Embryonic facial prominence (tissue), 1 donor: ENCODE data around the gene SF3B4.
A peak's percentile ranks its signal among the peaks of the same experiment; 100 is the strongest.
"Not testable (repeated sequence)": the region's sequence is repeated elsewhere in the genome, so short reads cannot be mapped to it uniquely, and the experiment has no call there.

Experiments
- DNase-seq: peaks from one replicate; pipeline ENCODE4 v3.0.0-alpha.2; 2016; ENCODE audit errors: extremely low spot score

SF3B4 gene, protein sequence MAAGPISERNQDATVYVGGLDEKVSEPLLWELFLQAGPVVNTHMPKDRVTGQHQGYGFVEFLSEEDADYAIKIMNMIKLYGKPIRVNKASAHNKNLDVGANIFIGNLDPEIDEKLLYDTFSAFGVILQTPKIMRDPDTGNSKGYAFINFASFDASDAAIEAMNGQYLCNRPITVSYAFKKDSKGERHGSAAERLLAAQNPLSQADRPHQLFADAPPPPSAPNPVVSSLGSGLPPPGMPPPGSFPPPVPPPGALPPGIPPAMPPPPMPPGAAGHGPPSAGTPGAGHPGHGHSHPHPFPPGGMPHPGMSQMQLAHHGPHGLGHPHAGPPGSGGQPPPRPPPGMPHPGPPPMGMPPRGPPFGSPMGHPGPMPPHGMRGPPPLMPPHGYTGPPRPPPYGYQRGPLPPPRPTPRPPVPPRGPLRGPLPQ

DNA sequence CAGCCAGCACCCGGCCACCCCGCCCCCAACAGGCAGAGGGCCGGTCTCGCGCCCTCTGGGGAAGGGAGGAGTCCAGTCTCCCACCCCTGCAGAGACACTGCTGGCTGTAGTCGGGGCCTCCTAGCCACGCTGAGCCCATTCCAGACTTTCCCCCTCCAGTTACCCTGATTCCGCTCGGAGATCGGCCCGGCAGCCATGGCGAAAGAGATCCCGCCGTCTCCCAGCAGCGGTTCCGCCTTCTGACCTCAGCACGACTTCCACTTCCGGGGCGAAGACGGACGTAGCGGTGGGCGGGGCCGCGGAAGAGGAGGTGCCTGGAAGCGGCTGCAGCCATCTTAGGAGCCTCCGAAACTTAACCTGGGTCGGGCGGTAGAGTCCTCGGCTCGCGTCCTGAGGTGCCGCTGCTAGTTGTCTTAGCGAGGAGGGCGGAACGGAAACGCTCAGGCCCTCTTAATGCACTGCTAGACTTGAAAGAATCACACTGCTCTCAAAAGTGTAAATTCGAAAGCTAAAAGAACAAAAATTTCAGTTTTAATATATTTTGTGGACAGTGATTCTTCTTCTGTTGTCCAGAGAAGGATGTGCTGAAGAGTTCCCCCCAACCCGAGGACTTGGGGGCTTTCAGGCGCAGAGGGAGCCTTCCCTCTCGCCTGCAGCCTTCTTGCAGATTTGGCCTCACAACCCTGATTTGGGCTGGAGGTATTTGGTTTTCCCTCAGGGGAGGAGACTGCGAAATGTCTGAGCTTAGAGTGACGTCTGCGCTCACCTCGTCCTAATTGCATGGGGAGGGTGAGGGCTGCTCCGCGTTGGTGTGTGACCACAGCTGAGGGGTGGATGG, at the start of gene SF3B4:
Gene SF3B4, minus strand, starts transcription at position 241 of the 838 bp plus-strand sequence. Its CDS starts 44 bp downstream, at position 197.
- peak; percentile 96 for DNase-seq

DNA sequence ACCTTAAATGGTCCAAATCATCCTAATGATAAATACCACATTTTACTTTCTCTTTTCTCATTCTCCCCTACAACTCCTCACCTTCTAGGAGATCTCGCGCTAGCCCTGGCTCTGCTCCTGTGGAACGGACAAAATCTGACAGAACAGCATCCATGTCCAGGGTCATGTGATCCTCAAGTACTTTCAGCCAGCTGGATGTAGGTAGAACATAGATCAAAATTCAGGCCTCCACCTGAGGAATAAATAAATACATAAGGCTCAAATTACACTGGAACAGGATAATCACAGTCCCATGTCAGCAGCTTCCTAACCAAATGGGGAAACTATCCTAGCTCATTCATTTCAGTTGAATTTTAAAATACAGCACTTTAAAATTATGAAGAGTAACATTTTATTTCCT, 49.7 kb upstream of the SF3B4 start:
- DNase-seq, result no peak

DNA sequence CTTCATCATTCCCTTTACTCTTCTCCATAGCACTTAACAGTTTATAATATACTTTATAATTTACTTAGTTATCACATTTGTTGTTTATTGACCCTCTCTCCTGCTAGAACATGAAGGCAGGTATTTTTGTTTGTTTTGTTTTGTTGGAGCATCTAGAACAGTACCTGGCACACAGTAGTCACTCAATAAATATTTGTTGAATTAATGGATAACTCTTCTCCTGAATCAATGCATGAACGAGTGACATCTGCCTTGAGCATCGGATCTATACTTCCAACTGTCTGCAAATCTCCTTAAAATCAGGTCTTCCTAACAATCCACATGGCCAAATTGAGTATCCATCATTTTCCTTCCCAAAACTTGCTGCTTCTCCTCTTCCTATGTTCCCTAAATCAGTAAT, 44.9 kb upstream of the SF3B4 start:
- no peak for DNase-seq

DNA sequence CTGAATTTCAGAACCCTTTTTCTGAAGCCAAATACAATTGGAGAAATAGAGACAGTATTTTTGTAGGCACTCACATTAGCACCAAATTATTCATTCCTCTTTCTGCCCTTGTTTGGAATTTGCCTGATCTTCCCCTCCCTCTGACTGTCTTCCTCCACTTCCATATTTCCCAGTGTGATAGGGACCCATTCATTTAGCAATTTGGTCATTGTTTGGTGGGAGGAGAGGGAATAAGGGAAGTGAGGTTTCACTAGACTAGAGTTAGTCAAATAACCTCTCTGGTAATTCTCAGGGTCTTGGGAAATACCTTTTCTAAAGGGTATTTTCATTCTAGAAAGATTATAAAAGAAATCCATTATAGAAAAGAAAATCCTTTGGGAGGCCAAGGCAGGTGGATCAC, 40.0 kb upstream of the SF3B4 start:
- DNase-seq, result no peak

DNA sequence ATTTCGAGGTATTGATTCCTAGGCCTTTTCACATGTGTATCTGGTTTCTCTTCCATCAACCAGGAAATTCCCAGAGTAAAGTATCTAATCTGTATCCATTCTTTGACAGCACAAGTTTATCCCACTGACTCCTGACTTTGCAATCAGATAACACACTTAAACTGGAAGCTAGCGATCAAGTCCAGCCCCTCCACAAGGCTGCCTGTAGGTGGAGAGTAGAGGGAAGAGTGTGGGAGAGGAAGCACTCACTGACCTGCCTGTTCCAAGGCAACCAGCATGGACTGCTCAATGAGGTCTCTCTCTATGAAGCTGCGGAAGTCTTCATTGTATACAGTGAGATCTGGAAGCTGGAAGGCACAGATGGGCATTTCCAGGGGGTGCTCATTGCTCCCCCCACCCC, 39.4 kb upstream of the SF3B4 start:
- DNase-seq, result no peak

DNA sequence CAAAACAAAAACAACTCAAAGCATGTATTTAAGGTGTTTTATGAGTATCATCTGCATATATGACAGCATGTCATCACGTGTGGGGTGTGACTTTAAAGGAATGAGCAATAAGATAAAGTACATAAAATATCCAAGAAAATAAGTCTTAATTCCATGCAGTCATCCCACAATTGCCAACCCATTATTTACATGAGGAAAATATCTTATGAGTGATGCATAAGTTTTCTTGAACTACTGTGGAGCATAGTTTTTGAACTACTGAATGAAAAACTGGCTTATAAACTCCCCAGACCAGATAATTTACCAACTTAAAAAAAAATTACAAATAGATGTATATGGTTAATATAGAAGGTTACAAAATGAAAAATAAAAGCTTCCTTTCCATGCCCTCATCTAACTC, 38.8 kb upstream of the SF3B4 start:
- DNase-seq, result no peak

DNA sequence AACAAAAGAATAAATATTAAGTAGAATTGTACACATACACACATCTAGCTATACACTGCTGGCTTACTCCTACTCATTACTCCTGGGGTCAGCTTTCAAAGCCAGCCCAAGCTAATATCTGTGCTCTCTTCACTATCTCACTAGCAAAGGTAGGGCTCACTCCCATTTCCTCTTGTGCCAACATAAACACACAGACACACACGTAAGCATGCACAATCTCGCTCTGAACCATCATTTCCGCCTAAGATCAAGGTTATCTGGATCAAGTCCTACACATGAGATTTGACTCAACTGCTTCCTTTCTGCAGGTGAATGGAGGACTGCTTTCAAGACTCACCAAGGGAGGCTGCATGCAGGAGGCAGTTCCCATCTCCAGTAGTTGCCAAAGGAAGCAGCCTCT, 37.8 kb upstream of the SF3B4 start:
- no peak for DNase-seq

DNA sequence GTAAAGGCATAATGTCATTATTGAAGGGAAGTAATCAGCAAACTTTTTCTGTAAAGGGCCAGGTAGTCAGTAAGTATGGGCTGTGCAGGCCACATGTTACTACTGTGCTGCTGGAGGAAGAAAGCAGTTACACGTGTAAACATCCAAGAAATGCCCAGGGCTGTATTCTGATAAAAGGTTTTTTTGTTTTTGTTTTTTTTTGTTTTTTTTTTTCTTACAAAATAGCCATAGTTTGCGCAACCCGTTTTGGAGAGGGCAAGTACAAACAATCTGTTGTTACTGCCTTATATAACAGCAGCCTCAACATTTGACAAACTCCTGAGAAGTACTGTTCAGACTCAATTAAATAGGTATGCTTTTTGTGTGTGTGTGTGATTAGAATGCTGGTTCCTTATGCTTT, 35.8 kb upstream of the SF3B4 start:
- DNase-seq, result no peak

DNA sequence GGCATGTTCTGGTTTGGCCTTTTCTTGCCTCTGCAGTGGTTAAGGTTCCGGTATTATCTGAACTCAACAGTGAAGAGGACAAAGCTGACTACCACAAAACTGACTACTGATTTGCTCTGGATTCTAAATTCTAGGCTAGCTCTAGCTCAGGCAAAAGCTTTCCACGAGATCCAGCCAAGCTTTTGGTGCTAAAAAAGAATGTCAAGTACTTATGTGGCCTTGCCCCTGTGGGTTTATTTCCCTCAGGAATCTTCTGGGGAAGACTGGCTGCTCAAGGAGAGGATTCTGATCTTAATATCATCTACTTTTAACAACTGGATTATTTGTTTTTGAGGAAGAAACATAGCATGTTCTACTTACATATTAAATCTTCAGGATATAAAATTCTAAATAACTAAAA, 35.1 kb upstream of the SF3B4 start:
- DNase-seq, result no peak

DNA sequence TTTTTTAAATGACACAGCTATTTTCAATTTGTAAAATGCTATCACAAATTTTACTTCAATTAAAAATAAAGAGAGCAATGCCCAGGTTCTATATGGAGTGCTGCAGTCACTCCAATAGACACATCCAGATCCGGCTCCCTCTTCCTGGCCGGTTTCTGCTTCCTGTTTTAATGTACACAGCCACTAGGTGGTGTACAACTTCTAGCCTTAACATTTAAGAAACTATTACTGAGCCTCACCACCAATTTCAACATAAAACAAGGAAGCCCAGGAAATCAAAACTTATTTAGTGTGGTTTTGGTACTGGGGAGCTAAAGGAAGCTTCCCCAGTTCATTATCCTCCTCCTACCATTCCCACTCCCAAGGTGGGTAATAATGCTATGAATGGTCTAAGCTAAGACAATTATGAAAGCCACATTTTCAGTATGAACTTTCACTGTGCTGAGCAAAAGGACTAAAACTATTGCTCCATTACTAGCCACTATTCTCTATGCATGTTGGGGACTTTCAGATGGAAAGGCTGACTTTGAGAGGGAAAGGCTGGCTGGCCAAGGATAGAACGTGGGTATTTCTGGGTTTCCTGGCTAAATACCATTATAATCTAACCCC, 34.5 kb upstream of the SF3B4 start:
- peak; percentile 77 for DNase-seq

DNA sequence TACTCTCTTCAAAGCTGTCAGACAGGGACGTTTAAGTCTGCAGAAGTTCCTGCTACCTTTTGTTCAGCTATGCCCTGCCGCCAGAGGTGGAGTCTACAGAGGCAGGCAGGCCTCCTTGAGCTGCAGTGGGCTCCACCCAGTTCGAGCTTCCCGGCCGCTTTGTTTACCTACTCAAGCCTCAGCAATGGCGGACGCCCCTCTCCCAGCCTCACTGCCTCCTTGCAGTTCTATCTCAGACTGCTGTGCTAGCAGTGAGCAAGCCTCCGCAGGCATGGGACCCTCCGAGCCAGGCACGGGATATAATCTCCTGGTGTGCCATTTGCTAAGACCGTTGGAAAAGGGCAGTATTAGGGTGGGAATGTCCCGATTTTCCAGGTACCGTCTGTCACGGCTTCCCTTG, 29.9 kb upstream of the SF3B4 start:
- not testable (repeated sequence) for DNase-seq

DNA sequence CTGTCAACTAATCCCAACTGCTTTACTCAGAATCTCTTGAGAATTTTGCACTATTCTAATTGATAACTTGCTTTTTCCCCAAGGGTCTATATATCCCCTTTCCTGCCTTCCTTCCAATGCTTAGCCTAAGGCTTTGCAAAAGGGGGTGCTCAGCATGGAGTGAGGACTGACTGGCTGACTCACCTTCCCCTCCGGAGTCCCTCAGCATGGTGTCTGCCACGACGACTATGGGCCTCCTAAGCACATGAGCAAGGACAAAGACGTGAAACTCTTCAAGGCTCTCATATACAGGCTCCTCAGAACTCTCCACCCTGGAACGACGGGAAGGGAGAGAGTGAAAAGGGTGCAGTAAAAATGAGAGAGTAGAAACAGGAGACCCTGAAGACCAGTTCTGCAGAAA, 22.3 kb upstream of the SF3B4 start:
- DNase-seq, result no peak

DNA sequence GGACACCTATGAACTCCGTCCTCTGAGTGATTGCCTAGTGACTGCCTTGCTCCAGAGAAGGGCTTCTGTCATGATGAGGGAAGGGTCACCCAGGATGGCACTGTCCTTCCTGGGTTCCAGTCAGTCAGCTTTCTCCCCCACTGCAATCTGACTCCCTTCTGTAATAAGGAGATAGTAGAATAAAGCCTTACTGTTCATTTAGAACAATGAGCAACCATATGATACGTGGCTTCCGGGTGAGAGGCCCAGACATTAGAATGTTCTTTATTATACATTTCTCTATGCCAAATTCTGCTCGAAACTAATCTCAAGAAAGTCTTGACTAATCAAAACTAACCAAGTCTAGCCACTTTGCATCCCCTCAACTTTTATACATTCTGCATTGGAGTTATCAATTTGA, 17.6 kb upstream of the SF3B4 start:
- DNase-seq, result no peak

DNA sequence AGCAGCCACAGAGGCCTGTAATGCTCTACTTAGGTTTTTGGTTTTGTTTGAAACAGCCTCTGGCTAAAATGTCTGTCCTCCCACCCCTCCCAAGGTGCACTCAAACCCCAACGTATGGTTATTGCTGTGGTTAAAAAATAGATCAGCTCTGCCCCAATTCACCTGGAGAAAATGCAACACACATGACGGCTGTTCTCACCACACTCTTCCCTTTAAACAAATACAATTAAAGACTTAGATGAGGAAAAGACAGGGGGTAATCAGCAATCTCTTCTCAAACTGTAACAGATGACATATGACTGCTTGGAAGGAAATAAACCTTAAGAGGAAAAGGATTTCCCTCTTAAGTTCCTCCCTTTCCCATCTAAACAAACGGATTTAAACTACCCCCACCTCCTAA, 15.3 kb upstream of the SF3B4 start:
- no peak for DNase-seq

DNA sequence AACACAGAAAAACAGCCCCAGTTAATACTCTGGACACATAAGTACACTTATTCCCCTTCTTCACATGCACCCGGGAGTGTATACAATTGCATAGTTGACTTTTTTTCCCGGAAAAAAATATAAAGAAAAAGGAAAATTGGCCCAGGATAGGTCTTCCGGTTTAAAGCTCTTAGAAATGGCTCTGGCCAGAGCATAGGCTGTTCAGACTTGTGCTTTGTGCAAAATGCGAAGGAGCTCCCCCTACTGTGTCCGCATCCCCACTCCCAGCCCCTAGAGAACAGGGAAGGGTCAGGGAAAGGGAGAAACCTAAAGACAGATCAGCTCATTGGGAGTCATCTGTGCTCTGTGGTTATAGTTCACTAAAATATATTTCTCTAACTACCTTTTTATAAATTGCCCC, 14.6 kb upstream of the SF3B4 start:
- DNase-seq, result no peak

DNA sequence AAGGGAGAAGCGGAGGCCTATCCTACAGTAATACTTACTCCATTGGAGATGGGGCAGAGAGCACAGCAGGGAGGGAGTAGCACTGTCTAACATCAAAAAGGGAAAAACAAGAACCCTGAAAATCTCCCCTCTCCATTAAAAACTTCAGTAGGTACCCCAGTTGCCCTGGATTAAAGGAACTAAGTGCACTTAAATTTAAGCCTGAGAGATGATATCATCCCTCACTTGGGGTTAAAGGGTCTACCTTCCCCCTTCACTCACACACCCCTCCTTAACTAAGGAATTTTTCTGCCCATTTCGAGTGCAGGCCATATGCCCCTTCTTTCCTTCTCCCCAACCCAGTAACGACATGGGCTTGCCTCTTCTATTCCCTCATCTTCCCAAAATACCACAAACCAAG, 12.8 kb upstream of the SF3B4 start:
- DNase-seq, result no peak

DNA sequence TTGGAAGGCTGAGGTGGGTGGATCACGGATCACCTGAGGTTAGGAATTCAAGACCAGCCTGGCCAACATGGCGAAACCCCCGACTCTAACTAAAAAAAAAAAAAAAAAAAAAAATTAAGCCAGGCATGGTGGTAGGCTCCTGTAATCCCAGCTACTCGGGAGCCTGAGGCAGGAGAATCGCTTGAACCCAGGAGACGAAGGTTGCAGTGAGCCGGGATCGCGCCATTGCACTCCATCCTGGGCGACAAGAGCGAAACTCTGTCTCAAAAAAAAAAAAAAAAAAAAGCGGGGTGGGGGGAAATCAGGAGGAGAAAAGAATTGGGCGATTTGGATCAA, 11.0 kb upstream of the SF3B4 start:
- DNase-seq, result not testable (repeated sequence)

DNA sequence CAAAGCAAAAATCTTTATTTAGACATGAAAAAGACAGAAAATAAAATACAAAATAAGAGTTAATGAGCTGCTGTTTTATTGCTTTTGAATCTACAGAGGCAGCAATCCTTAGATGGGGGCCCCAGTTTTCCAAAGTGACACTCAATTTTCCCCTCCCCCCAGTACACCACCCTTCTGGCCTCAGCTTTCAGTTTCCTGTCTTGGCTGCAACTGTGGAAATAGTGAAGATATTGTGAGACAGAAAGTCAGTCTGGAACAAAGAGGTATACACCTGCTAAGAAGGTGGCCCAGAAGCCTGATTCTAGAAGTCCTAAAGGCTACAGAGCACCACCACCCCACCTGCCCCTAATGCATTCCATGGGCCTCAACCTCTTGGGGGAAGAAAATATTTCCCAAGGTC, 10.2 kb upstream of the SF3B4 start:
- no peak for DNase-seq

DNA sequence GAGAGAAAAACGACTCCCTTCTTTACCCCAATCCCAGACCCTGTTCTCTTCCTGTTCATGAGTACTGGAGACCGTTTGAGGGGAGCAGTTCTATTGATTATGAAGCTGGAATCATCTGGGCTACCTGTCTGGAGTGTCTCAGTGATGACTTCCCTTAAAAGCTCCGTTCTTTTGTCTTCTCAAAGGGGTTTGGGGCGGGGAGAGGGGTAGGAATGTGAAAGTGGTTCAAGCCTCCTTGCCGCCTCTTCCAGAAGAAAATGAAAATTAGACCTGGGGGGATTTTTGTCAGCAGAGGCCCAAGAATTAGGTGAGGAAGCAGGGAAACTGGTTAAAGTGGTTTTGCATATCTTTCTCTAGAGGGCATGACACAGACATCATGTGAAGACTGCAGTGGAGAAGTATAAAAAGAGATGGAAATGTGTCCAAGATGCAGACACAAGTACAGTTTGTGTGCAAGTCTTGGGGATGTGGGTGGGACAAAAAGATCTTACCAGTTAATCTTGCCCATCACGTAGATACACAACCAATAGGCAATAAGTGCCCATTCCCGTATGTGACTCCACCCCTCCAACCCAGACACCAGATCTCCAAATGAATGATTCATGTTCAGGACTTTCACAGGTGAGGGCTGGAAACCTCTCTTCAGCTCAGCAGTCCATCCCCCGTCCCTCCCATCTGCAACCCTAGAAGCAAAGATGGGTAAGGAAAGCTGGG, 9.5 kb upstream of the SF3B4 start:
- peak; percentile 50 for DNase-seq

DNA sequence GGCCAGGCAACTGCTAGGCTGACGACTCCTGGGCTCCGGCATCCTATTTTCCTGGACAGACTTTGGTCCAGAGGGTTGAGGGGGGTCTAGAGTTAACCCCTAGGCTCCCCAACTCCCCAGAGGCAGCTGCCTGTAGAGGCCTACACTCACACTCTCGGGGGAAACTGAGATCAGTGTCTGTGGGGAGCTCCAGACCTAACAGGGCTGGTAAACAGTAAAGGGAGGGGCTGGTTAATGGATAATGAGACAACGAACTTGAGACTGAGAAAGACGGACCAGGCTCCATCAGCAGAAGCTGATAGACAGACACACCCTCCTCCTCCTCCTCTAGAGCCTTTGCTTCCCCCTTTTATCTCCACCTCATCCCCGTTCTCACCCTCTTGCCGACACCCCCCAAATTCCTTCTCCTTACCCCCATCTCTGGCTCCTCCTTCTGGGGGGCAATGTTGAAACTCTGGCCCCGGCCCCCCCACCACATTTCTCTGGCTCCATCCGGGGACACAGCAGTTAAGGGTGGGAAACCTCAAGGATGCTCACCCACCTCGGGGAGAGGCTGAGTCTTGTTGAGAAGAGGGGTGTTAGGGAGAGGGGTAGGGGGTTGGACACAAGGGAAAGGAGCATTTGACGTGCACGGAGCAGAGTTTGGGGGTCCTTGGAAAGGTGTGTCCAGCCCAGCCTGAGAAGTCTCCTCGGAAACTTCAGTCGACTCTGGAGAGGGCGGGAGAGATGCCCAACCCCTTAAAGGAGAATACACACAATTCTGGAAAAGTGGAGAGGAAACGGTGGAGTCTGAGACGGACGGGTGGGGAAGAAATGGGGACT, 8.8 kb upstream of the SF3B4 start, which contains the start of gene MTMR11:
Gene MTMR11, minus strand, starts transcription at position 710 of the 822 bp plus-strand sequence. Its CDS starts 232 bp downstream, at position 478.
- peak; percentile 30 for DNase-seq

DNA sequence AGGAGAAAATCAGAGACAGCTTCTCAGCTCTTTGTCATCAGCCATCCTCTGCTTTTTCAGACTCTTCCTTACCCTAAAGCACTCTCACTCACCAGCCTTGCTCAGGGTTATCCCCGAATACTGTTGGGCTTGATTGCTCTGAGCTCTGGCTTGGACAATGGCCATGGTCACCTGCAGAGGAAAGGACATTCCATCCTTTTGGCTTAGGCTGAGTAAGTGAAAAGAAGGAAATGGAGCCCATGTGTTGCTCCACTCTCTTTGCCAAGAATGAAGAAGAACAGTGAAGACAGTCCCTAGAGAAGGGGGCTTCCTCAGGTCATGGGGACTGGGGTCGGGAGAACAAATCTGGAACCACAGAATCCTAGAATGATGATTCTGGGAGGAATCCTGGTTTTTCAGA, 6.8 kb upstream of the SF3B4 start:
- no peak for DNase-seq
